OCI-LY3 (cell line): ENCODE measurements around the gene GTF2I.
"Not testable (repeated sequence)": the region's sequence is repeated elsewhere in the genome, so short reads cannot be mapped to it uniquely, and the experiment has no call there.

Experiments used
- CTCF ChIP-seq: fragments of 200-600, 300-600 bp; sonication (generic); IDR thresholded peaks from 2 replicates; pipeline ENCODE4 v1.5.1; 2014; ENCODE audit warnings: antibody characterized with exemption, low read length, low read depth
- EZH2phosphoT487 ChIP-seq: fragments of 200-600 bp; shearing (Covaris generic); IDR thresholded peaks from 2 replicates; pipeline ENCODE4 v1.6.1; 2018; ENCODE audit warnings: antibody characterized with exemption, mixed run types, low read depth

GRCh38 chr7:74739974-74740703 is 82.6 kb downstream of the GTF2I start:
- not testable (repeated sequence) for TF ChIP-seq CTCF, EZH2phosphoT487
